Thoracic aorta (tissue), 2 donors: ENCODE measurements around the gene RPTOR. TPM values are rescaled to one million over a fixed set of nuclear protein-coding genes. Genes with fewer than 3 reads are reported as not detected.

Experiments used
- ATAC-seq: fragments of 150-250 bp; one replicate; pipeline ENCODE4 v1.8.0; 2017; ENCODE audit warnings: low read depth; ENCODE audit not compliant: insufficient number of reproducible peaks, low FRiP score
- DNase-seq: peaks from one replicate; pipeline ENCODE4 v3.0.0-alpha.2; 2020; ENCODE audit warnings: low spot score
- H3K27ac ChIP-seq, 2 donors: fragments of 200-600 bp; sonication (generic); 1 replicate in 1 of 2; 2 replicates in 1 of 2; pipeline ENCODE4 v1.5.1; 2016; ENCODE audit warnings: mild to moderate bottlenecking in 2 of 2, moderate library complexity in 2 of 2
- H3K27me3 ChIP-seq: fragments of 200-600 bp; sonication (generic); replicated peaks from 2 replicates; pipeline ENCODE4 v1.6.0; 2016; ENCODE audit warnings: mild to moderate bottlenecking; ENCODE audit not compliant: insufficient read depth
- H3K36me3 ChIP-seq: fragments of 200-600 bp; sonication (generic); one replicate; pipeline ENCODE4 v1.5.1; 2016
- H3K4me1 ChIP-seq, 2 donors: fragments of 200-600 bp; sonication (generic); 1 replicate in 1 of 2; 2 replicates in 1 of 2; pipeline versions ENCODE4 v1.5.1 to v1.6.0; 2016; ENCODE audit warnings: low read depth in 2 of 2, mild to moderate bottlenecking in 1 of 2; ENCODE audit not compliant: control insufficient read depth in 1 of 2
- H3K4me3 ChIP-seq: fragments of 200-600 bp; sonication (generic); 2 replicates; pipeline ENCODE4 v1.5.1; 2016; ENCODE audit warnings: mild to moderate bottlenecking
- H3K9me3 ChIP-seq: fragments of 200-600 bp; sonication (generic); 2 replicates; pipeline ENCODE4 v1.5.1; 2016
- CTCF ChIP-seq: fragments of 200-600 bp; sonication (generic); IDR thresholded peaks from one replicate; pipeline ENCODE4 v1.5.1; 2019; ENCODE audit warnings: antibody characterized with exemption
- total RNA-seq, 2 donors: library from RNA; depleted of rRNA; stranded (reverse); fragments of >200 nt; gene quantifications; one replicate each; pipeline versions ENCODE4 v1.1.0 to v1.2.3, GENCODE V29; 2016

RPTOR gene
- total RNA-seq, 2 donors from 2014 or later, result 42.0 to 47.4 TPM

- H3K4me3 ChIP-seq, result peak overlapping the region; percentile 46
- peak; percentile 77 for TF ChIP-seq CTCF
Observed at GRCh38 chr17:80981062-80981902, 436.6 kb downstream of the RPTOR start.

GRCh38 chr17:80981929-80982425, 437.3 kb downstream of the RPTOR start:
- Histone ChIP-seq H3K4me1 (peaks cover 6 to 27% of the 10 kb centered on the region in 2 donors), H3K9me3 (no peaks in the 10 kb centered on the region), H3K36me3 (no peaks in the 10 kb centered on the region), H3K4me3 (no peak overlapping the region), H3K27ac (no peak overlapping the region), H3K27me3 (no peaks in the 10 kb centered on the region)
- TF ChIP-seq CTCF, result no peak
- ATAC-seq (no peak), DNase-seq (no peak)

More at GRCh38 chr17:80981062-80981902, 436.6 kb downstream of the RPTOR start:
- DNase-seq (no peak), ATAC-seq (no peak)
- H3K27ac ChIP-seq, result no peak overlapping the region
- no peaks in the 10 kb centered on the region for H3K27me3 ChIP-seq
- H3K36me3 ChIP-seq, result no peaks in the 10 kb centered on the region
- H3K4me1 ChIP-seq, result peaks cover 6 to 24% of the 10 kb centered on the region in 2 donors
- H3K9me3 ChIP-seq, result no peaks in the 10 kb centered on the region

GRCh38 chr17:80982426-80982974, 437.9 kb downstream of the RPTOR start:
- H3K27ac ChIP-seq, result no peak overlapping the region
- no peak for TF ChIP-seq CTCF
- no peak for DNase-seq
- H3K4me3 ChIP-seq, result no peak overlapping the region
- peaks cover 8 to 32% of the 10 kb centered on the region in 2 donors for H3K4me1 ChIP-seq
- H3K9me3 ChIP-seq, result no peaks in the 10 kb centered on the region
- H3K27me3 ChIP-seq, result no peaks in the 10 kb centered on the region
- H3K36me3 ChIP-seq, result no peaks in the 10 kb centered on the region
- ATAC-seq, result no peak

- Histone ChIP-seq H3K36me3 (no peaks in the 10 kb centered on the region), H3K4me1 (peaks cover 9 to 43% of the 10 kb centered on the region in 2 donors), H3K27ac (peak overlapping the region in 1 of 2 donors; percentile 70), H3K4me3 (no peak overlapping the region), H3K27me3 (no peaks in the 10 kb centered on the region), H3K9me3 (no peaks in the 10 kb centered on the region)
- no peak for TF ChIP-seq CTCF
- DNase-seq (no peak), ATAC-seq (no peak)
Observed at GRCh38 chr17:80983545-80983944, 438.9 kb downstream of the RPTOR start.

GRCh38 chr17:80984749-80985148, 440.1 kb downstream of the RPTOR start:
- TF ChIP-seq CTCF, result no peak
- H3K27ac ChIP-seq, result peak overlapping the region; percentile 65 to 70
- peak; percentile 68 for ATAC-seq

More at GRCh38 chr17:80984749-80985148, 440.1 kb downstream of the RPTOR start:
- H3K27me3 ChIP-seq, result no peaks in the 10 kb centered on the region
- no peak for DNase-seq
- peaks cover 12 to 52% of the 10 kb centered on the region in 2 donors for H3K4me1 ChIP-seq
- no peak overlapping the region for H3K4me3 ChIP-seq
- no peaks in the 10 kb centered on the region for H3K9me3 ChIP-seq
- H3K36me3 ChIP-seq, result no peaks in the 10 kb centered on the region
